WTC11 (cell line): ENCODE results near the gene TYRO3. TPM values are rescaled to one million over a fixed set of nuclear protein-coding genes. Genes with fewer than 3 reads are reported as not detected.
A peak's percentile ranks its signal among the peaks of the same experiment; 100 is the strongest.

Experiments
- ATAC-seq: fragments of 200-7000 bp; cut with Tn5 transposase; 2 replicates; pipeline ENCODE4 v1.10.0; 2021; ENCODE audit warnings: mild to moderate bottlenecking, moderate library complexity
- CTCF ChIA-PET: fragments of 300-600 bp; sonication (Branson Sonifier 250); formaldehyde crosslinking; loops from one replicate; lab custom pipeline; 2021; ENCODE audit warnings: antibody characterized with exemption; lab: Charles Lee
- POLR2A ChIA-PET: fragments of 350-600 bp; sonication (Branson Sonifier 250); formaldehyde crosslinking; loops from one replicate; lab custom pipeline; 2021; ENCODE audit warnings: antibody characterized with exemption; lab: Charles Lee
- DNase-seq: peaks from one replicate; pipeline ENCODE4 v3.0.0; 2021; ENCODE audit warnings: low spot score
- H3K27ac Mint-ChIP-seq: 2 replicates; pipeline ENCODE4 v1.8.0; 2021; ENCODE audit warnings: mixed read lengths
- H3K27me3 Mint-ChIP-seq: 2 replicates; pipeline ENCODE4 v1.8.0; 2021; ENCODE audit warnings: low read depth, mild to moderate bottlenecking, moderate library complexity, mixed read lengths
- H3K36me3 Mint-ChIP-seq: 2 replicates; pipeline ENCODE4 v1.8.0; 2021; ENCODE audit warnings: mixed read lengths
- H3K4me1 Mint-ChIP-seq: 2 replicates; pipeline ENCODE4 v1.8.0; 2022; ENCODE audit warnings: mixed read lengths
- H3K4me3 Mint-ChIP-seq: 2 replicates; pipeline ENCODE4 v1.8.0; 2021; ENCODE audit warnings: mild to moderate bottlenecking, moderate library complexity, mixed read lengths
- H3K9me3 Mint-ChIP-seq: 2 replicates; pipeline ENCODE4 v1.8.0; 2021; ENCODE audit warnings: mixed read lengths
- CBFB ChIP-seq: sonication (generic); formaldehyde crosslinking; IDR thresholded peaks from 2 replicates; pipeline ENCODE4 v1.8.1; 2022; ENCODE audit warnings: mild to moderate bottlenecking, low read depth, missing genetic modification reagents
- EMX1 ChIP-seq: fragments of 250-450 bp; sonication (Bioruptor Pico); IDR thresholded peaks from 2 replicates; pipeline ENCODE4 v1.8.0; 2021; ENCODE audit warnings: mild to moderate bottlenecking
- JUN ChIP-seq: sonication (generic); formaldehyde crosslinking; IDR thresholded peaks from 2 replicates; pipeline ENCODE4 v1.8.0; 2023; ENCODE audit warnings: mild to moderate bottlenecking, missing genetic modification reagents
- RELA ChIP-seq: sonication (generic); formaldehyde crosslinking; IDR thresholded peaks from 2 replicates; pipeline ENCODE4 v1.8.1; 2022; ENCODE audit warnings: missing genetic modification reagents, mild to moderate bottlenecking, borderline replicate concordance
- RORB ChIP-seq: fragments of 250-450 bp; sonication (Bioruptor Pico); IDR thresholded peaks from 2 replicates; pipeline ENCODE4 v1.9.0; 2021; ENCODE audit warnings: mild to moderate bottlenecking
- TEAD4 ChIP-seq: sonication (generic); formaldehyde crosslinking; IDR thresholded peaks from 2 replicates; pipeline ENCODE4 v1.8.0; 2022; ENCODE audit warnings: mild to moderate bottlenecking, missing genetic modification reagents
- ZNF232 ChIP-seq: sonication (generic); formaldehyde crosslinking; IDR thresholded peaks from 2 replicates; pipeline ENCODE4 v1.8.0; 2022; ENCODE audit warnings: mild to moderate bottlenecking, missing genetic modification reagents
- total RNA-seq: library from RNA; stranded (reverse); gene quantifications from 3 replicates; pipeline ENCODE4 v1.2.3, GENCODE V29; 2021
- TF ChIP-seq, protein P1 (sequence below): sonication (generic); formaldehyde crosslinking; IDR thresholded peaks from 2 replicates; pipeline ENCODE4 v1.8.0; 2022; ENCODE audit warnings: mild to moderate bottlenecking, missing genetic modification reagents
- TF ChIP-seq, protein P2 (sequence below): sonication (generic); formaldehyde crosslinking; IDR thresholded peaks from 2 replicates; pipeline ENCODE4 v1.8.1; 2022; ENCODE audit warnings: low read depth, missing genetic modification reagents, borderline replicate concordance
- TF ChIP-seq, protein P3 (sequence below): sonication (generic); formaldehyde crosslinking; IDR thresholded peaks from 2 replicates; pipeline ENCODE4 v1.8.0; 2023; ENCODE audit warnings: missing genetic modification reagents
- TF ChIP-seq, protein P4 (sequence below): fragments of 250-450 bp; sonication (Bioruptor Pico); IDR thresholded peaks from 2 replicates; pipeline ENCODE4 v1.9.0; 2021; ENCODE audit warnings: mild to moderate bottlenecking
- TF ChIP-seq, protein P5 (sequence below): sonication (generic); formaldehyde crosslinking; conservative IDR thresholded peaks from 2 replicates; pipeline ENCODE4 v1.8.1; 2022; ENCODE audit warnings: mild to moderate bottlenecking, missing genetic modification reagents
- TF ChIP-seq, protein P6 (sequence below): sonication (generic); formaldehyde crosslinking; IDR thresholded peaks from 2 replicates; pipeline ENCODE4 v1.8.1; 2023; ENCODE audit warnings: mild to moderate bottlenecking, missing genetic modification reagents
- TF ChIP-seq, protein P7 (sequence below): sonication (generic); formaldehyde crosslinking; IDR thresholded peaks from 2 replicates; pipeline ENCODE4 v1.8.1; 2023; ENCODE audit warnings: mild to moderate bottlenecking, missing genetic modification reagents, borderline replicate concordance
- TF ChIP-seq, protein P8 (sequence below): fragments of 250-450 bp; sonication (Bioruptor Pico); conservative IDR thresholded peaks from 2 replicates; pipeline ENCODE4 v1.9.0; 2021; ENCODE audit warnings: mild to moderate bottlenecking

The TYRO3 gene
- total RNA-seq, 1 experiment from 2014 or later = 87.9 TPM

DNA sequence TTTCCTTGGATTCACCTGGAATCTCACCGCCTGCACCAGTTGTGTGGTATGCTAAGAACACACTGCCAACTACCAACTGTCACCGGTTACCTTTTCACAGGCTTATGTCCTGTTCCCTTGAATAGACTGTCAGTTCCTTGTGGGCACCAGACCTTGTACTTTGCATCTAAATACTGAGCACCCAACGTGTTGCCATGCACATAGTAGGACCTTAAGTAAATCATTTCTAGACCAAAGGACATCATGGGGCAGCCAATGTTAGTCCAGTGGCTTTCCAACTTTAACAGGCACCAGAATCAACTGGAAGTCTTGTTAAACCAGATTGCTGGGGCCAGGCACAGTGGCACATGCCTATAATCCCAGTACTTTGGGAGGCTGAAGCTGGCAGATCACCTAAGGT, 13.8 kb upstream of the TYRO3 start:
- Mint-ChIP-seq H3K9me3 (no peaks in the 10 kb centered on the region), H3K27ac (no peak overlapping the region), H3K36me3 (no peaks in the 10 kb centered on the region), H3K27me3 (peaks cover 3% of the 10 kb centered on the region; the same call in 1 of the 2 replicates), H3K4me1 (peaks cover 5% of the 10 kb centered on the region), H3K4me3 (peak overlapping the region; percentile 98)
- DNase-seq = no peak
- ChIA-PET CTCF (interaction anchor here (0.5 to 3.9 kb wide), 4 partner anchors 12 to 1014 kb away, joined by 3 to 24 read pairs (median 4); no protein-coding TSS in a partner anchor), POLR2A (no interaction called here)
- TF ChIP-seq, protein P1, sequence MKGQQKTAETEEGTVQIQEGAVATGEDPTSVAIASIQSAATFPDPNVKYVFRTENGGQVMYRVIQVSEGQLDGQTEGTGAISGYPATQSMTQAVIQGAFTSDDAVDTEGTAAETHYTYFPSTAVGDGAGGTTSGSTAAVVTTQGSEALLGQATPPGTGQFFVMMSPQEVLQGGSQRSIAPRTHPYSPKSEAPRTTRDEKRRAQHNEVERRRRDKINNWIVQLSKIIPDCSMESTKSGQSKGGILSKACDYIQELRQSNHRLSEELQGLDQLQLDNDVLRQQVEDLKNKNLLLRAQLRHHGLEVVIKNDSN = no peak
- TF ChIP-seq RELA (CRISPR knock-in tag) (no peak), CBFB (no peak), ZNF232 (no peak), EMX1 (CRISPR knock-in tag) (no peak), TEAD4 (CRISPR knock-in tag) (no peak), RORB (CRISPR knock-in tag) (no peak)
- TF ChIP-seq, protein P2, sequence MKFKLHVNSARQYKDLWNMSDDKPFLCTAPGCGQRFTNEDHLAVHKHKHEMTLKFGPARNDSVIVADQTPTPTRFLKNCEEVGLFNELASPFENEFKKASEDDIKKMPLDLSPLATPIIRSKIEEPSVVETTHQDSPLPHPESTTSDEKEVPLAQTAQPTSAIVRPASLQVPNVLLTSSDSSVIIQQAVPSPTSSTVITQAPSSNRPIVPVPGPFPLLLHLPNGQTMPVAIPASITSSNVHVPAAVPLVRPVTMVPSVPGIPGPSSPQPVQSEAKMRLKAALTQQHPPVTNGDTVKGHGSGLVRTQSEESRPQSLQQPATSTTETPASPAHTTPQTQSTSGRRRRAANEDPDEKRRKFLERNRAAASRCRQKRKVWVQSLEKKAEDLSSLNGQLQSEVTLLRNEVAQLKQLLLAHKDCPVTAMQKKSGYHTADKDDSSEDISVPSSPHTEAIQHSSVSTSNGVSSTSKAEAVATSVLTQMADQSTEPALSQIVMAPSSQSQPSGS (CRISPR knock-in tag) = no peak
- TF ChIP-seq, protein P3, sequence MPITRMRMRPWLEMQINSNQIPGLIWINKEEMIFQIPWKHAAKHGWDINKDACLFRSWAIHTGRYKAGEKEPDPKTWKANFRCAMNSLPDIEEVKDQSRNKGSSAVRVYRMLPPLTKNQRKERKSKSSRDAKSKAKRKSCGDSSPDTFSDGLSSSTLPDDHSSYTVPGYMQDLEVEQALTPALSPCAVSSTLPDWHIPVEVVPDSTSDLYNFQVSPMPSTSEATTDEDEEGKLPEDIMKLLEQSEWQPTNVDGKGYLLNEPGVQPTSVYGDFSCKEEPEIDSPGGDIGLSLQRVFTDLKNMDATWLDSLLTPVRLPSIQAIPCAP = no peak
- ATAC-seq = no peak

DNA sequence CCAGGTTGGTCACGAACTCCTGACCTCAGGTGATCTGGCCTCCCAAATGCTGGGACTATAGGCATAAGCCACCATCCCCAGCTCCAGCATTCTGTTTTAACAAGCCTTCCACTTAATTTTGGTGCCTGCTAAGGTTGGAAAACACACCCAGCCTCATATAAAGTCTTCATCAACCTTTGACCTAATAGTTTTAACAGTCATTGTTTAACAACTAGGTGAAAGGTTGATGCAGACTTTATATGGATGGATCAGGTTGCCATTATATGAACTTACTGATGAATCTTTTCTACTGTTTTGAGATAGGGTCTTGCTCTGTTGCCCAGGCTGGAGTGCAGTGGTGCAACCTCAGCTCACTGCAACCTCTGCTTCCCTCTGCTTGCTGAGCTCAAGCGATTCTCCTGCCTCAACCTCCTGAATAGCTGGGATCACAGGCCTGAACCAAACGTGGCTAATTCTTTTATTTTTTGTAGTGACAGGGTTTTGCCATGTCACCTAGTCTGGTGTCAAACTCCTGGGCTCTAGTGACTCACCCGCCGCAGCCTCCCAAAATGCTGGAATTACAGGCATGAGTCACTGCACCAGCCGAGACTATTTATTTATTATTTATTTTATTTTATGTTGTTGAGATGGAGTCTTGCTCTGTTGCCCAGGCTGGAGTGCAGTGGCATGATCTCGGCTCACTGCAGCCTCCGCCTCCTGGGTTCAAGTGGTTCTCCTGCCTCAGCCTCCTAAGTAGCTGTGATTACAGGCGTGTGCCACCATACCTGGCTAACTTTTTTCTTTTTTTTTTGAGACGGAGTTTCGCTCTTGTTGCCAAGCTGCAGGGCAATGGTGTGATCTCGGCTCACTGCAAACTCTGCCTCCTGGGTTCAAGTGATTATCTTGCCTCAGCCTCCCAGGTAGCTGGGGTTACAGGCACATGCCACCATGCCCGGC, 11.9 kb upstream of the TYRO3 start:
- ATAC-seq (no peak), DNase-seq (no peak)
- no peaks in the 10 kb centered on the region for H3K36me3 Mint-ChIP-seq
- H3K27me3 Mint-ChIP-seq = peaks cover 3% of the 10 kb centered on the region; the same call in 1 of the 2 replicates
- H3K9me3 Mint-ChIP-seq = no peaks in the 10 kb centered on the region
- POLR2A ChIA-PET = no interaction called here
- no peak overlapping the region for H3K4me3 Mint-ChIP-seq
- no peak overlapping the region for H3K27ac Mint-ChIP-seq
- peaks cover 5% of the 10 kb centered on the region for H3K4me1 Mint-ChIP-seq
- CTCF ChIA-PET = interaction anchor here (2.2 to 3.9 kb wide), 2 partner anchors 10 to 11 kb away, joined by 6 to 24 read pairs; no protein-coding TSS in a partner anchor
- no peak for TF ChIP-seq CBFB
- TF ChIP-seq, protein P4, sequence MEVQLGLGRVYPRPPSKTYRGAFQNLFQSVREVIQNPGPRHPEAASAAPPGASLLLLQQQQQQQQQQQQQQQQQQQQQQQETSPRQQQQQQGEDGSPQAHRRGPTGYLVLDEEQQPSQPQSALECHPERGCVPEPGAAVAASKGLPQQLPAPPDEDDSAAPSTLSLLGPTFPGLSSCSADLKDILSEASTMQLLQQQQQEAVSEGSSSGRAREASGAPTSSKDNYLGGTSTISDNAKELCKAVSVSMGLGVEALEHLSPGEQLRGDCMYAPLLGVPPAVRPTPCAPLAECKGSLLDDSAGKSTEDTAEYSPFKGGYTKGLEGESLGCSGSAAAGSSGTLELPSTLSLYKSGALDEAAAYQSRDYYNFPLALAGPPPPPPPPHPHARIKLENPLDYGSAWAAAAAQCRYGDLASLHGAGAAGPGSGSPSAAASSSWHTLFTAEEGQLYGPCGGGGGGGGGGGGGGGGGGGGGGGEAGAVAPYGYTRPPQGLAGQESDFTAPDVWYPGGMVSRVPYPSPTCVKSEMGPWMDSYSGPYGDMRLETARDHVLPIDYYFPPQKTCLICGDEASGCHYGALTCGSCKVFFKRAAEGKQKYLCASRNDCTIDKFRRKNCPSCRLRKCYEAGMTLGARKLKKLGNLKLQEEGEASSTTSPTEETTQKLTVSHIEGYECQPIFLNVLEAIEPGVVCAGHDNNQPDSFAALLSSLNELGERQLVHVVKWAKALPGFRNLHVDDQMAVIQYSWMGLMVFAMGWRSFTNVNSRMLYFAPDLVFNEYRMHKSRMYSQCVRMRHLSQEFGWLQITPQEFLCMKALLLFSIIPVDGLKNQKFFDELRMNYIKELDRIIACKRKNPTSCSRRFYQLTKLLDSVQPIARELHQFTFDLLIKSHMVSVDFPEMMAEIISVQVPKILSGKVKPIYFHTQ (CRISPR knock-in tag) = no peak
- TF ChIP-seq, protein P5, sequence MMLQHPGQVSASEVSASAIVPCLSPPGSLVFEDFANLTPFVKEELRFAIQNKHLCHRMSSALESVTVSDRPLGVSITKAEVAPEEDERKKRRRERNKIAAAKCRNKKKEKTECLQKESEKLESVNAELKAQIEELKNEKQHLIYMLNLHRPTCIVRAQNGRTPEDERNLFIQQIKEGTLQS (CRISPR knock-in tag) = no peak
- TF ChIP-seq, protein P6, sequence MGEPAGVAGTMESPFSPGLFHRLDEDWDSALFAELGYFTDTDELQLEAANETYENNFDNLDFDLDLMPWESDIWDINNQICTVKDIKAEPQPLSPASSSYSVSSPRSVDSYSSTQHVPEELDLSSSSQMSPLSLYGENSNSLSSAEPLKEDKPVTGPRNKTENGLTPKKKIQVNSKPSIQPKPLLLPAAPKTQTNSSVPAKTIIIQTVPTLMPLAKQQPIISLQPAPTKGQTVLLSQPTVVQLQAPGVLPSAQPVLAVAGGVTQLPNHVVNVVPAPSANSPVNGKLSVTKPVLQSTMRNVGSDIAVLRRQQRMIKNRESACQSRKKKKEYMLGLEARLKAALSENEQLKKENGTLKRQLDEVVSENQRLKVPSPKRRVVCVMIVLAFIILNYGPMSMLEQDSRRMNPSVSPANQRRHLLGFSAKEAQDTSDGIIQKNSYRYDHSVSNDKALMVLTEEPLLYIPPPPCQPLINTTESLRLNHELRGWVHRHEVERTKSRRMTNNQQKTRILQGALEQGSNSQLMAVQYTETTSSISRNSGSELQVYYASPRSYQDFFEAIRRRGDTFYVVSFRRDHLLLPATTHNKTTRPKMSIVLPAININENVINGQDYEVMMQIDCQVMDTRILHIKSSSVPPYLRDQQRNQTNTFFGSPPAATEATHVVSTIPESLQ (CRISPR knock-in tag) = no peak
- TF ChIP-seq, protein P7, sequence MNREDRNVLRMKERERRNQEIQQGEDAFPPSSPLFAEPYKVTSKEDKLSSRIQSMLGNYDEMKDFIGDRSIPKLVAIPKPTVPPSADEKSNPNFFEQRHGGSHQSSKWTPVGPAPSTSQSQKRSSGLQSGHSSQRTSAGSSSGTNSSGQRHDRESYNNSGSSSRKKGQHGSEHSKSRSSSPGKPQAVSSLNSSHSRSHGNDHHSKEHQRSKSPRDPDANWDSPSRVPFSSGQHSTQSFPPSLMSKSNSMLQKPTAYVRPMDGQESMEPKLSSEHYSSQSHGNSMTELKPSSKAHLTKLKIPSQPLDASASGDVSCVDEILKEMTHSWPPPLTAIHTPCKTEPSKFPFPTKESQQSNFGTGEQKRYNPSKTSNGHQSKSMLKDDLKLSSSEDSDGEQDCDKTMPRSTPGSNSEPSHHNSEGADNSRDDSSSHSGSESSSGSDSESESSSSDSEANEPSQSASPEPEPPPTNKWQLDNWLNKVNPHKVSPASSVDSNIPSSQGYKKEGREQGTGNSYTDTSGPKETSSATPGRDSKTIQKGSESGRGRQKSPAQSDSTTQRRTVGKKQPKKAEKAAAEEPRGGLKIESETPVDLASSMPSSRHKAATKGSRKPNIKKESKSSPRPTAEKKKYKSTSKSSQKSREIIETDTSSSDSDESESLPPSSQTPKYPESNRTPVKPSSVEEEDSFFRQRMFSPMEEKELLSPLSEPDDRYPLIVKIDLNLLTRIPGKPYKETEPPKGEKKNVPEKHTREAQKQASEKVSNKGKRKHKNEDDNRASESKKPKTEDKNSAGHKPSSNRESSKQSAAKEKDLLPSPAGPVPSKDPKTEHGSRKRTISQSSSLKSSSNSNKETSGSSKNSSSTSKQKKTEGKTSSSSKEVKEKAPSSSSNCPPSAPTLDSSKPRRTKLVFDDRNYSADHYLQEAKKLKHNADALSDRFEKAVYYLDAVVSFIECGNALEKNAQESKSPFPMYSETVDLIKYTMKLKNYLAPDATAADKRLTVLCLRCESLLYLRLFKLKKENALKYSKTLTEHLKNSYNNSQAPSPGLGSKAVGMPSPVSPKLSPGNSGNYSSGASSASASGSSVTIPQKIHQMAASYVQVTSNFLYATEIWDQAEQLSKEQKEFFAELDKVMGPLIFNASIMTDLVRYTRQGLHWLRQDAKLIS (CRISPR knock-in tag) = no peak
- TF ChIP-seq JUN (CRISPR knock-in tag) = no peak
- TF ChIP-seq, protein P8, sequence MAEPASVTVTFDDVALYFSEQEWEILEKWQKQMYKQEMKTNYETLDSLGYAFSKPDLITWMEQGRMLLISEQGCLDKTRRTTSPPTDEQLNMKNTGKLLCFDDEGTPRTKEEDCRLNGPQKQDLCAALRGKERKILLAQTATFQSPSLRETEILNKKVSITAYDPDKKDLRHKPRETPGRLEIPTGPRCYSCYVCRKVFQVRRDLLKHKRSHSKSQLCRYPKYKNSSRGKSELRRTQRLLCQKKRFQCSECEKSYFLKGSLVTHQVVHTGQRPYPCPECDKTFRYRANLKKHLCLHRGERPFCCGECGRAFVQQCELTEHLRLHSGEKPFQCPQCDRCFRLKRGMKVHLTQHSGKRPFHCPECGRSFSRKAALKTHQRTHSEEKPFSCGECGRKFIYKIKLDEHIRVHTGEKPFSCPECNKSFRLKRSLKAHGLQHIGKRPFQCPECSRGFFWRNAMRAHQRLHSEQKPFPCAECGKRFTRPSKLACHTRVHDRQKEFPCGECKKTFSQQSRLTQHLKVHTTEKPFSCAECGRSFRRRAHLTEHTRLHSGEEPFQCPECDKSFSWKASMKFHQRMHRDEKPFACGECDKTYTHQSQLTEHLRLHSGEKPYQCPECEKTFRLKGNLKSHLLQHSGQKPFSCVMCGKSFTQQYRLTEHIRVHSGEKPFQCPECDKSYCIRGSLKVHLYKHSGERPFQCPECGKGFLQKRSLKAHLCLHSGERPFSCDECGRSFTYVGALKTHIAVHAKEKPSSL (CRISPR knock-in tag) = no peak
- no peak for TF ChIP-seq RORB (CRISPR knock-in tag)
- TF ChIP-seq ZNF232 = no peak
